KOPT-K1 (cell line): ENCODE measurements around the gene SMAP2.

ENCODE experiments used
- H3K27ac ChIP-seq: fragments of 200-600 bp; sonication (generic); 2 replicates; pipeline ENCODE4 v1.5.1; 2016; ENCODE audit warnings: antibody characterized with exemption, mild to moderate bottlenecking, low read depth, low read length; ENCODE audit not compliant: poor library complexity, severe bottlenecking
- H3K36me3 ChIP-seq: fragments of 200-600 bp; sonication (generic); 2 replicates; pipeline ENCODE4 v1.5.1; 2017; ENCODE audit warnings: antibody characterized with exemption, mild to moderate bottlenecking, low read length, moderate library complexity; ENCODE audit not compliant: insufficient read depth
- H3K9me3 ChIP-seq: fragments of 200-600 bp; sonication (generic); 2 replicates; pipeline ENCODE4 v1.5.1; 2017; ENCODE audit warnings: antibody characterized with exemption, low read length, mild to moderate bottlenecking; ENCODE audit not compliant: insufficient read depth, poor library complexity, severe bottlenecking

SMAP2 gene

GRCh38 chr1:40360631-40361030 lies 12.9 kb upstream of the SMAP2 start:
- no peak overlapping the region for H3K27ac ChIP-seq
- peaks cover 23% of the 10 kb centered on the region for H3K9me3 ChIP-seq
- no peaks in the 10 kb centered on the region for H3K36me3 ChIP-seq

- H3K9me3 ChIP-seq: peaks cover 23% of the 10 kb centered on the region
- no peak overlapping the region for H3K27ac ChIP-seq
- H3K36me3 ChIP-seq: no peaks in the 10 kb centered on the region
These were observed 12.3 kb upstream of the SMAP2 start for GRCh38 chr1:40361201-40361600.

GRCh38 chr1:40361637-40362036 lies 11.9 kb upstream of the SMAP2 start:
- H3K36me3 ChIP-seq: no peaks in the 10 kb centered on the region
- H3K9me3 ChIP-seq: peaks cover 23% of the 10 kb centered on the region
- H3K27ac ChIP-seq: no peak overlapping the region

GRCh38 chr1:40362199-40362598 lies 11.3 kb upstream of the SMAP2 start:
- H3K27ac ChIP-seq: no peak overlapping the region
- H3K36me3 ChIP-seq: no peaks in the 10 kb centered on the region
- H3K9me3 ChIP-seq: peaks cover 20% of the 10 kb centered on the region

GRCh38 chr1:40362699-40363098 lies 10.8 kb upstream of the SMAP2 start:
- Histone ChIP-seq H3K27ac (no peak overlapping the region), H3K36me3 (no peaks in the 10 kb centered on the region), H3K9me3 (peaks cover 15% of the 10 kb centered on the region)

GRCh38 chr1:40363721-40364120 lies 9.8 kb upstream of the SMAP2 start:
- Histone ChIP-seq H3K27ac (no peak overlapping the region), H3K36me3 (no peaks in the 10 kb centered on the region), H3K9me3 (peaks cover 5% of the 10 kb centered on the region)

GRCh38 chr1:40371707-40372258 lies 1.7 kb upstream of the SMAP2 start:
- Histone ChIP-seq H3K9me3 (no peaks in the 10 kb centered on the region), H3K27ac (no peak overlapping the region), H3K36me3 (no peaks in the 10 kb centered on the region)

- Histone ChIP-seq H3K9me3 (no peaks in the 10 kb centered on the region), H3K27ac (no peak overlapping the region), H3K36me3 (no peaks in the 10 kb centered on the region)
These were observed 737 bp upstream of the SMAP2 start for GRCh38 chr1:40372658-40373322.

- Histone ChIP-seq H3K36me3 (no peaks in the 10 kb centered on the region; the same call in 1 of the 2 replicates), H3K27ac (no peak overlapping the region)
These were observed 4.0 kb downstream of the SMAP2 start for GRCh38 chr1:40377512-40377911.

GRCh38 chr1:40379785-40380452 lies 6.4 kb downstream of the SMAP2 start:
- H3K27ac ChIP-seq: no peak overlapping the region

More at GRCh38 chr1:40377512-40377911, 4.0 kb downstream of the SMAP2 start:
- H3K9me3 ChIP-seq: no peaks in the 10 kb centered on the region

GRCh38 chr1:40380817-40381216 lies 7.3 kb downstream of the SMAP2 start:
- no peaks in the 10 kb centered on the region; the same call in 1 of the 2 replicates for H3K36me3 ChIP-seq
- no peaks in the 10 kb centered on the region for H3K9me3 ChIP-seq
- H3K27ac ChIP-seq: no peak overlapping the region

More at GRCh38 chr1:40379785-40380452, 6.4 kb downstream of the SMAP2 start:
- Histone ChIP-seq H3K9me3 (no peaks in the 10 kb centered on the region), H3K36me3 (no peaks in the 10 kb centered on the region; the same call in 1 of the 2 replicates)

- Histone ChIP-seq H3K36me3 (no peaks in the 10 kb centered on the region; the same call in 1 of the 2 replicates), H3K27ac (no peak overlapping the region), H3K9me3 (no peaks in the 10 kb centered on the region)
These were observed 8.0 kb downstream of the SMAP2 start for GRCh38 chr1:40381268-40382107.

- no peaks in the 10 kb centered on the region for H3K9me3 ChIP-seq
- no peaks in the 10 kb centered on the region; the same call in 1 of the 2 replicates for H3K36me3 ChIP-seq
- H3K27ac ChIP-seq: no peak overlapping the region
These were observed 8.6 kb downstream of the SMAP2 start for GRCh38 chr1:40382108-40382460.

GRCh38 chr1:40382601-40383000 lies 9.1 kb downstream of the SMAP2 start:
- no peak overlapping the region for H3K27ac ChIP-seq
- no peaks in the 10 kb centered on the region for H3K9me3 ChIP-seq
- H3K36me3 ChIP-seq: no peaks in the 10 kb centered on the region; the same call in 1 of the 2 replicates

GRCh38 chr1:40383095-40383487 lies 9.6 kb downstream of the SMAP2 start:
- Histone ChIP-seq H3K9me3 (no peaks in the 10 kb centered on the region), H3K36me3 (no peaks in the 10 kb centered on the region; the same call in 1 of the 2 replicates), H3K27ac (no peak overlapping the region)
